Gastroesophageal sphincter (tissue), 4 donors: ENCODE results near the gene UCK1. TPM values are rescaled to one million over a fixed set of nuclear protein-coding genes. Genes with fewer than 3 reads are reported as not detected.

ENCODE experiments used
- ATAC-seq: fragments of 150-250 bp; one replicate; pipeline ENCODE4 v1.9.1; 2016; ENCODE audit warnings: mild to moderate bottlenecking, moderate library complexity
- H3K27ac ChIP-seq, 4 donors: fragments of 200-600 bp; sonication (generic) in 3 of 4; 1 replicate in 3 of 4; 2 replicates in 1 of 4; pipeline ENCODE4 v1.5.1; 2016 to 2019
- H3K27me3 ChIP-seq: fragments of 200-600 bp; sonication (generic); one replicate; pipeline ENCODE4 v1.5.1; 2019
- H3K36me3 ChIP-seq, 2 donors: fragments of 200-600 bp; sonication (generic); one replicate each; pipeline ENCODE4 v1.5.1; 2019; ENCODE audit warnings: control low read depth in 1 of 2
- H3K4me1 ChIP-seq, 3 donors: fragments of 200-600 bp; sonication (generic); 1 replicate in 2 of 3; 2 replicates in 1 of 3; pipeline ENCODE4 v1.5.1; 2016 to 2019; ENCODE audit warnings: control low read depth in 2 of 3
- H3K4me3 ChIP-seq, 2 donors: fragments of 200-600 bp; sonication (generic); one replicate each; pipeline ENCODE4 v1.5.1; 2019; ENCODE audit warnings: mild to moderate bottlenecking in 1 of 2, moderate library complexity in 1 of 2
- H3K9me3 ChIP-seq, 3 donors: fragments of 200-600 bp; sonication (generic); one replicate each; pipeline ENCODE4 v1.5.1; 2017 to 2019; ENCODE audit warnings: control low read depth in 2 of 3
- EP300 ChIP-seq: sonication (generic); formaldehyde crosslinking; IDR thresholded peaks from one replicate; pipeline ENCODE4 v1.6.1; 2017; ENCODE audit warnings: antibody characterized with exemption, mild to moderate bottlenecking
- POLR2A ChIP-seq, 2 donors: fragments of 450-650 bp; IDR thresholded peaks; one replicate each; pipeline ENCODE4 v1.6.1; 2017; ENCODE audit warnings: antibody characterized with exemption in 2 of 2, mild to moderate bottlenecking in 2 of 2, moderate library complexity in 1 of 2
- POLR2AphosphoS5 ChIP-seq: sonication (generic); formaldehyde crosslinking; IDR thresholded peaks from one replicate; pipeline ENCODE4 v1.6.1; 2017; ENCODE audit warnings: antibody characterized with exemption
- WGBS, 2 donors: methylation state at CpG; one replicate each; pipeline ENCODE4 v1.1.5; 2018; ENCODE audit warnings: low coverage in 1 of 2; 5-methylcytosine and 5-hydroxymethylcytosine counted together
- total RNA-seq, 4 donors: library from RNA; depleted of rRNA; stranded (reverse); fragments of >200 nt; gene quantifications; one replicate each; pipeline ENCODE4 v1.1.0, GENCODE V29; 2016
- TF ChIP-seq, protein P1 (sequence below), 4 experiments: fragments of 200-600 bp in 2 of 4; fragments of 450-650 bp in 2 of 4; sonication (generic) in 1 of 4; IDR thresholded peaks; one replicate each; pipeline ENCODE4 v1.5.1; 2017 to 2019; ENCODE audit warnings: antibody characterized with exemption in 4 of 4, mild to moderate bottlenecking in 2 of 4, moderate library complexity in 2 of 4

Gene UCK1
- total RNA-seq, 4 donors from 2014 or later = 46.8 to 125 (median 51.4) TPM

- no peak overlapping the region for H3K4me3 ChIP-seq
- 44% methylated on average over 3 of the region's 13 CpGs; no CpG with 5 or more reads in 1 of the 2 donors for WGBS, 2 donors
- peaks cover 0 to 93% of the 10 kb centered on the region in 2 donors for H3K36me3 ChIP-seq
- ATAC-seq = no peak
- TF ChIP-seq POLR2A (IDR thresholded peaks at IDR 0.05) (no peak), EP300 (no peak), POLR2AphosphoS5 (no peak)
- TF ChIP-seq, protein P1, sequence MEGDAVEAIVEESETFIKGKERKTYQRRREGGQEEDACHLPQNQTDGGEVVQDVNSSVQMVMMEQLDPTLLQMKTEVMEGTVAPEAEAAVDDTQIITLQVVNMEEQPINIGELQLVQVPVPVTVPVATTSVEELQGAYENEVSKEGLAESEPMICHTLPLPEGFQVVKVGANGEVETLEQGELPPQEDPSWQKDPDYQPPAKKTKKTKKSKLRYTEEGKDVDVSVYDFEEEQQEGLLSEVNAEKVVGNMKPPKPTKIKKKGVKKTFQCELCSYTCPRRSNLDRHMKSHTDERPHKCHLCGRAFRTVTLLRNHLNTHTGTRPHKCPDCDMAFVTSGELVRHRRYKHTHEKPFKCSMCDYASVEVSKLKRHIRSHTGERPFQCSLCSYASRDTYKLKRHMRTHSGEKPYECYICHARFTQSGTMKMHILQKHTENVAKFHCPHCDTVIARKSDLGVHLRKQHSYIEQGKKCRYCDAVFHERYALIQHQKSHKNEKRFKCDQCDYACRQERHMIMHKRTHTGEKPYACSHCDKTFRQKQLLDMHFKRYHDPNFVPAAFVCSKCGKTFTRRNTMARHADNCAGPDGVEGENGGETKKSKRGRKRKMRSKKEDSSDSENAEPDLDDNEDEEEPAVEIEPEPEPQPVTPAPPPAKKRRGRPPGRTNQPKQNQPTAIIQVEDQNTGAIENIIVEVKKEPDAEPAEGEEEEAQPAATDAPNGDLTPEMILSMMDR (IDR thresholded peaks at IDR 0.05) = no peak
- no peaks in the 10 kb centered on the region for H3K27me3 ChIP-seq
- peaks cover 0 to 6% (median 0%) of the 10 kb centered on the region in 3 donors for H3K4me1 ChIP-seq
- H3K27ac ChIP-seq = no peak overlapping the region
- no peaks in the 10 kb centered on the region for H3K9me3 ChIP-seq
These were observed 47.0 kb upstream of the UCK1 start for GRCh38 chr9:131578021-131578420.

- Histone ChIP-seq H3K27me3 (no peaks in the 10 kb centered on the region), H3K4me3 (no peak overlapping the region), H3K4me1 (peaks cover 0 to 6% (median 0%) of the 10 kb centered on the region in 3 donors), H3K27ac (no peak overlapping the region), H3K36me3 (peaks cover 0 to 93% of the 10 kb centered on the region in 2 donors), H3K9me3 (no peaks in the 10 kb centered on the region)
- no peak for TF ChIP-seq POLR2AphosphoS5
- TF ChIP-seq, protein P1 (IDR thresholded peaks at IDR 0.05) = no peak
- TF ChIP-seq EP300 = no peak
- no peak for TF ChIP-seq POLR2A (IDR thresholded peaks at IDR 0.05)
- no peak for ATAC-seq
- 81% methylated on average over 10 of the region's 25 CpGs; no CpG with 5 or more reads in 1 of the 2 donors for WGBS, 2 donors
These were observed 46.2 kb upstream of the UCK1 start for GRCh38 chr9:131577005-131578000.

- TF ChIP-seq POLR2A (IDR thresholded peaks at IDR 0.05) (no peak), POLR2AphosphoS5 (no peak), EP300 (no peak)
- TF ChIP-seq, protein P1 (IDR thresholded peaks at IDR 0.05) = no peak
- H3K36me3 ChIP-seq = peaks cover 0 to 92% of the 10 kb centered on the region in 2 donors
- no peaks in the 10 kb centered on the region for H3K9me3 ChIP-seq
- no peak for ATAC-seq
- H3K4me1 ChIP-seq = peaks cover 0 to 6% (median 0%) of the 10 kb centered on the region in 3 donors
- no peak overlapping the region for H3K27ac ChIP-seq
- no peaks in the 10 kb centered on the region for H3K27me3 ChIP-seq
- 83% methylated on average over 5 of the region's 23 CpGs; no CpG with 5 or more reads in 1 of the 2 donors for WGBS, 2 donors
- no peak overlapping the region for H3K4me3 ChIP-seq
These were observed 45.1 kb upstream of the UCK1 start for GRCh38 chr9:131575946-131576853.

DNA sequence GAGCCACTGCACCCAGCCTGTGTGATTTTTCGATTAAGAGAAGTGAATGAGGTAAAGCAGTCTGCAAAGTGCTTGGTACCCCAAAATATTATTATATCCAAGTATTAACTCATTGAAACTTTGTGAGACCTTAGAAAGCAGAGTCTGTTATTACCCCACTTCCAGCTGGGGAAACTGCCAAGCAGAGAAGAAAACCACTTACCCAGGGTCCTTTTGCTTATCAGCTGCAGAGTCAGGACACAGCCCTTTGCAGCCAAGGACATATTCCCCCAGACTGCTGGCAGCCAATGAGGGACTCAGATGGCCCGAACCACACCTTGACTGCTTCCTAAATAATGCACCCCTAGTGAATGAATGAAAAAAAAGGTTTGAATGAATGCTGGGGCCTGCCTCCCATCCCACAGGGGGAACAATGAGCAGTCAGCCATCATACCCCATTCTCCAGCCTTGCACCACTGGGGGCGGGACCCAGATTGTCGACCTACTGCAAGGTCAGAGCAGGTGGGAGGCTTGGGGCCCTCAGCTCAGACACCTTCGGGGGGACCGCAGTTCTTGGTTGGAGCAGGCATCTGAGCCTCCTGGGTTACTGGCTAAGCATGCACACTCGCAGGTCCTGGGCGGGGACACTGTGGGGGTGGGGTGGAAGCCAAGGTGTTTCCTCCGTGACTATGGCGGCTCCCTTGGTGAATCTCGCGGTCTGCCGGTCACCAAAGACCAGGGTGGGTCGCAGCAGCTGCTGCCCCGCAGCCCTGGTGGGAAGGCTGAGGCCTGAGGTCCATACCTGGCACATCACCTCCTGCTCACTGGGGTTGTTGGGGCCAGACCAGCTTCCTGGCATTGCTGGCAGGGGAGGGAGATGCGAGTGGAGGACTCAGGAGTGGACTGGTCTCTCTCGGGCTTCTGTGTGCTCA, 43.9 kb upstream of the UCK1 start:
- Histone ChIP-seq H3K27ac (no peak overlapping the region), H3K27me3 (no peaks in the 10 kb centered on the region), H3K36me3 (peaks cover 0 to 83% of the 10 kb centered on the region in 2 donors), H3K4me1 (peaks cover 0 to 3% (median 0%) of the 10 kb centered on the region in 3 donors), H3K4me3 (no peak overlapping the region), H3K9me3 (no peaks in the 10 kb centered on the region)
- 85 to 96% methylated on average over 5 to 6 of the region's 17 CpGs for WGBS, 2 donors
- TF ChIP-seq POLR2A (IDR thresholded peaks at IDR 0.05) (no peak), EP300 (no peak), POLR2AphosphoS5 (no peak)
- TF ChIP-seq, protein P1 (IDR thresholded peaks at IDR 0.05) = no peak
- no peak for ATAC-seq
